T-cell (primary cell): Measurements from ENCODE around the gene SPANXB1. TPM values are rescaled to one million over a fixed set of nuclear protein-coding genes. Genes with fewer than 3 reads are reported as not detected.
"Not testable (repeated sequence)": the region's sequence is repeated elsewhere in the genome, so short reads cannot be mapped to it uniquely, and the experiment has no call there.

Source experiments
- ATAC-seq, 4 experiments: fragments of 200-7000 bp in 3 of 4; fragments of 150-1000 bp in 1 of 4; cut with Tn5 transposase; replicated peaks in 1 of 4; 1 replicate in 3 of 4; 2 replicates in 1 of 4; pipeline ENCODE4 v1.10.0; 2021; ENCODE audit warnings: moderate library complexity in 3 of 4, mild to moderate bottlenecking in 2 of 4, moderate number of reproducible peaks in 1 of 4
- CTCF ChIA-PET, 2 donors: fragments of 300-600 bp; sonication (Branson Sonifier 250); formaldehyde crosslinking; loops; one replicate each; lab custom pipeline; 2022; ENCODE audit warnings: antibody characterized with exemption in 2 of 2; lab: Charles Lee
- POLR2A ChIA-PET, 2 donors: fragments of 300-600 bp; sonication (Branson Sonifier 250); formaldehyde crosslinking; loops; one replicate each; lab custom pipeline; 2022; ENCODE audit warnings: antibody characterized with exemption in 2 of 2; lab: Charles Lee
- DNase-seq, 35 experiments: peaks; one replicate each; pipeline versions ENCODE4 v3.0.0 to v3.0.0-alpha.2; 2013 to 2023
- H3K27ac ChIP-seq: one replicate; pipeline ENCODE4 v1.5.1; 2013; ENCODE audit warnings: low read length
- H3K27me3 ChIP-seq, 2 experiments: replicated peaks in 1 of 2; 1 replicate in 1 of 2; 2 replicates in 1 of 2; pipeline versions ENCODE4 v1.6.1 to v1.7.0; 2013; ENCODE audit warnings: low read length in 1 of 2, mixed read lengths in 1 of 2; ENCODE audit not compliant: control insufficient read depth in 2 of 2, insufficient read depth in 2 of 2; ENCODE audit errors: extremely low read depth in 1 of 2
- H3K36me3 ChIP-seq, 2 donors: 1 replicate in 1 of 2; 2 replicates in 1 of 2; pipeline versions ENCODE4 v1.6.1 to v1.7.0; 2013; ENCODE audit warnings: low read length in 1 of 2; ENCODE audit not compliant: control insufficient read depth in 2 of 2, insufficient read depth in 1 of 2; ENCODE audit errors: extremely low read depth in 1 of 2
- H3K4me1 ChIP-seq, 2 experiments: 1 replicate in 1 of 2; 2 replicates in 1 of 2; pipeline versions ENCODE4 v1.6.1 to v1.7.0; 2013; ENCODE audit warnings: low read length in 2 of 2, mixed read lengths in 1 of 2; ENCODE audit not compliant: insufficient read depth in 2 of 2, control insufficient read depth in 1 of 2; ENCODE audit errors: extremely low read depth in 1 of 2
- H3K4me3 ChIP-seq, 2 donors: 1 replicate in 1 of 2; 2 replicates in 1 of 2; pipeline versions ENCODE4 v1.5.1 to v1.7.0; 2013; ENCODE audit warnings: mild to moderate bottlenecking in 2 of 2, low read length in 1 of 2, moderate library complexity in 1 of 2; ENCODE audit not compliant: control insufficient read depth in 1 of 2; ENCODE audit errors: extremely low read depth in 1 of 2
- H3K9me3 ChIP-seq: 2 replicates; pipeline ENCODE4 v1.7.0; 2013
- H3K27ac Mint-ChIP-seq, 2 donors: one replicate each; pipeline ENCODE4 v1.8.0; 2020 to 2021; ENCODE audit warnings: mild to moderate bottlenecking in 2 of 2, mixed read lengths in 2 of 2
- H3K27me3 Mint-ChIP-seq, 2 donors: one replicate each; pipeline ENCODE4 v1.8.0; 2021 to 2022; ENCODE audit warnings: mixed read lengths in 2 of 2
- H3K36me3 Mint-ChIP-seq: one replicate; pipeline ENCODE4 v1.8.0; 2021; ENCODE audit warnings: mixed read lengths
- H3K4me1 Mint-ChIP-seq, 3 donors: one replicate each; pipeline ENCODE4 v1.8.0; 2020 to 2022; ENCODE audit warnings: mixed read lengths in 3 of 3, mild to moderate bottlenecking in 1 of 3
- H3K4me3 Mint-ChIP-seq, 3 donors: one replicate each; pipeline ENCODE4 v1.8.0; 2020 to 2022; ENCODE audit warnings: mild to moderate bottlenecking in 3 of 3, mixed read lengths in 3 of 3, moderate library complexity in 3 of 3
- H3K9me3 Mint-ChIP-seq, 3 donors: one replicate each; pipeline ENCODE4 v1.8.0; 2020 to 2022; ENCODE audit warnings: mixed read lengths in 3 of 3
- WGBS: methylation state at CpG from one replicate; pipeline ENCODE4 v1.1.5; 2013; ENCODE audit warnings: missing lambda C conversion rate; ENCODE audit not compliant: insufficient coverage; 5-methylcytosine and 5-hydroxymethylcytosine counted together
- total RNA-seq, 35 experiments: library from RNA in 6 of 35; stranded (reverse) in 6 of 35; fragments of 120-200 nt in 1 of 35; gene quantifications; one replicate each; pipeline versions ENCODE4 v1.2.1 to v1.2.4 and lab custom pipeline; 2013 to 2026

SPANXB1 gene, protein sequence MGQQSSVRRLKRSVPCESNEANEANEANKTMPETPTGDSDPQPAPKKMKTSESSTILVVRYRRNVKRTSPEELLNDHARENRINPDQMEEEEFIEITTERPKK
- total RNA-seq (not detected), total RNA-seq (lab: John Stamatoyannopoulos, UW) (0 reads per million in 29 experiments)
- total RNA-seq (2013): not detected

DNA sequence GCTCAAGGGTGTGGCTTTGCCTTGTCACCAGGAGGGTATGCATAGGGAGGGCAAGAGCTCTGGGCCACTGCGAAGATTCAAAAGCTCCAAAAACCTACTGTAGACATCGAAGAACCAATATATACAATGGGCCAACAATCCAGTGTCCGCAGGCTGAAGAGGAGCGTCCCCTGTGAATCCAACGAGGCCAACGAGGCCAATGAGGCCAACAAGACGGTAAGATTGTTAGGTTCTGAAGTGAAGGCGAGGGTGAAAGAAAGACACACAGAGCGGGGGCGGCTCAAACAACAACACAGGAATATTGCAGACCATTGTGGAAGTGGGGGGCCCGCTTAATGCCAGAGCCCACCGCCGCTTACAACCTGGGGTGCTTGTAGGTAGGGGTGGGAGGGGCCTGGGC, at the start of gene SPANXB1:
SPANXB1 (plus strand) TSS at position 27 of the 400 bp plus-strand sequence; CDS start at position 127, 100 bp downstream.
- H3K36me3 Mint-ChIP-seq, H3K27ac Mint-ChIP-seq, H3K36me3 ChIP-seq, H3K27ac ChIP-seq, H3K4me3 Mint-ChIP-seq, POLR2A ChIA-PET, H3K4me3 ChIP-seq, H3K27me3 Mint-ChIP-seq, CTCF ChIA-PET, H3K27me3 ChIP-seq, ATAC-seq, H3K4me1 Mint-ChIP-seq, H3K9me3 Mint-ChIP-seq, H3K4me1 ChIP-seq, H3K9me3 ChIP-seq: not testable (repeated sequence)
- WGBS: 81% methylated on average over 3 of the region's 13 CpGs
- DNase-seq: peak in 2 of 35 experiments; percentile 1 to 4

DNA sequence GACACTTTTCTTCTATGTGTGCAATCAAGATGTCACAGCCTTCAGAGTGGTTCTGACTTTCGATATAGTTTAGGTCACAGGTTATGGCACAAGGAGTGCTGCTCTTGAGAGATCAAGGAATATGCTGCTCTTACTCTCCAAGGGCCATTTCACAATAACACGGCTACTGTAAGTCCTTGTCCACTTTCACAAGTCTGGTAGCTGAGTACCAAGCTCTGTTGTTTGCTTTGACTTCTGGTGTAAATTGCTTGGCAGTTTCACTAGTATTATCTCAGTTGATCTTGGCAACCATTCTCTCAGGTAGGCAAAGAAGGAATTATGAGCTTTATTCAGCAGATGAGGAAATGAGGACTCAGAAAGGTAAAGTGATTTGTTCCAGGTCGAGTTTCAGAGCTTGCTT, 35.4 kb upstream of the SPANXB1 start:
- Mint-ChIP-seq H3K36me3 (no peaks in the 10 kb centered on the region), H3K4me1 (no peaks in the 10 kb centered on the region), H3K4me3 (no peak overlapping the region), H3K9me3 (no peaks in the 10 kb centered on the region), H3K27ac (no peak overlapping the region), H3K27me3 (no peaks in the 10 kb centered on the region)
- DNase-seq: no peak
- no peak overlapping the region for H3K4me3 ChIP-seq
- no peak for ATAC-seq
- no peaks in the 10 kb centered on the region for H3K36me3 ChIP-seq
- ChIA-PET POLR2A (no interaction called here), CTCF (no interaction called here)
- WGBS: no CpG with 5 or more reads among the region's 3 CpGs
- no peaks in the 10 kb centered on the region for H3K27me3 ChIP-seq
- H3K4me1 ChIP-seq: no peaks in the 10 kb centered on the region
- H3K9me3 ChIP-seq: no peaks in the 10 kb centered on the region
- H3K27ac ChIP-seq: no peak overlapping the region

DNA sequence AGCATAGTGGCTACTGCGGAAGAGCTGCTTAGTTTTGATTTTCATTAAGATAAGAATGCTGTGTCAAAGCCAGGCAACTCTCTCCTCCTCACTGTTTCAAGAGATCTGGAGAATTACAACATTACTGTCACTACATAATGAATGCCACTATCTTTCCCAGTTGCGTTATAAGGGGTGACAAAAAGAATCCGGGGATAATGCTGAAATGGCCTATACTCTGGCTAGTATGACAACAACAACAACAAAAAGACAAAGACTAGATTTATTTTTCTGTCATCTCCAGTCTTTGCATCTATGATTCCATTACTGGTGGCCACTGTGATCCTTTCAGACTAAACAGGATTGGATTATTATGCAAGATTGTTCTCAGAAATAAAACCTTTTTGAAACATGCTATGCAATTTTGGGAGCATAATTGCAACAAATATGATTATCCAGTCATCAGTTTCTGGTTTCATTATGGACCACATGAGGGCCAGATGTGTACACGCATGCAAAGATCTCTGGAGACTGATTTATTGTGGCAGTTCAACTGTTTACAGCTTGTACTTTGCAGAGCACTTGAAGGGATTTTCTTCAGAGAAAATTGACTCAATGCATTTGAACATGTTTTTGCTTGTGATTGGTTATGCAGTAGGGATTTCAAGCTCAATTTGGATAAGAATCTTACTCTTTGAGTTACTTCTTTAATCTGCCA, 31.1 kb upstream of the SPANXB1 start:
- WGBS: no CpG with 5 or more reads among the region's 4 CpGs
- H3K4me1 ChIP-seq: no peaks in the 10 kb centered on the region
- Mint-ChIP-seq H3K27me3 (no peaks in the 10 kb centered on the region), H3K27ac (no peak overlapping the region), H3K9me3 (no peaks in the 10 kb centered on the region), H3K4me3 (no peak overlapping the region), H3K4me1 (no peaks in the 10 kb centered on the region), H3K36me3 (no peaks in the 10 kb centered on the region)
- DNase-seq (no peak), ATAC-seq (no peak)
- CTCF ChIA-PET: no interaction called here
- no peak overlapping the region for H3K4me3 ChIP-seq
- no peaks in the 10 kb centered on the region for H3K9me3 ChIP-seq
- POLR2A ChIA-PET: no interaction called here
- H3K27me3 ChIP-seq: no peaks in the 10 kb centered on the region
- no peaks in the 10 kb centered on the region for H3K36me3 ChIP-seq
- no peak overlapping the region for H3K27ac ChIP-seq

DNA sequence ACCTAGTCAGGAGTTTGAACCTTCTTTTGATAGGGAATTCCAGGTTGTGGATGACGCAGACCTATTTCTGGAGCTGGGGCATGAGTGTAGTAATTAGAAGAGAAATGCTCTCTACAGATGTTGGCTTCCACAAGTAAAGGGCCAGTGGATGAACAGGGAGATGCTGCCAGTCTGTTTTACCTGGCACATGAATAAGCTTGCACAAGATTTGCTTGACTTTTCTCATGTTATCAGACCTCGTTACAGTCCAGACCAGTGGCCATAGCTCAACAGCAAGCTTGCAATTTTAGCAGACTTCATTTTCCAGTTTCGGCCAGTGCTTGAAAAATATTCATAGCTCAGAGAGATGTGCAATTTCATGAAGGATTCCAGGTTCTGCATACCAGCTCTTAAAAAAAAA, 26.9 kb upstream of the SPANXB1 start:
- Mint-ChIP-seq H3K4me3 (no peak overlapping the region), H3K36me3 (no peaks in the 10 kb centered on the region), H3K9me3 (no peaks in the 10 kb centered on the region), H3K27ac (no peak overlapping the region), H3K4me1 (no peaks in the 10 kb centered on the region), H3K27me3 (no peaks in the 10 kb centered on the region)
- CTCF ChIA-PET: no interaction called here
- ATAC-seq (no peak), DNase-seq (no peak)
- POLR2A ChIA-PET: no interaction called here
- Histone ChIP-seq H3K9me3 (no peaks in the 10 kb centered on the region), H3K4me3 (no peak overlapping the region), H3K27me3 (no peaks in the 10 kb centered on the region), H3K27ac (no peak overlapping the region), H3K36me3 (no peaks in the 10 kb centered on the region), H3K4me1 (no peaks in the 10 kb centered on the region)
- WGBS: 60% methylated on average over 1 of the region's 3 CpGs

DNA sequence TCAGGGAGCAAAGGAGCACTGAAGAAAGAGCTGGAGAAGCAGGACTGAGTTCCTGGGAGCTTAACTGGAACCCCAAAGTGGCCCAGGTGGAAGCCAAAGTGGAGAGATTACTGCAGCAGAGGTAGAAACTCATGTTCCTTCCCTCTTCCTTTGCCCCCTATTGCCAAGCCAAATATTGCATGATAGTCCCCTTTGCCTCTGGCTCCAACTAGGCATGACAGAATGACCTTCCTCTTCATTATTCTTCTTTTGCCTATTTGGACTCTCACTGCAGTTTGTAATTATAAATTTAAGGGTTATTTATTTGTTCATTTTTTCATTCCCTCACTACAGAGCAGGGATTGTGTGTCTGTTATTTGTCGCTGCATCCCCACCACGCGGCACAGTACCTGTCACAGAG, 22.1 kb upstream of the SPANXB1 start:
- Histone ChIP-seq H3K36me3 (no peaks in the 10 kb centered on the region), H3K27me3 (no peaks in the 10 kb centered on the region), H3K27ac (no peak overlapping the region), H3K4me3 (no peak overlapping the region), H3K9me3 (no peaks in the 10 kb centered on the region), H3K4me1 (no peaks in the 10 kb centered on the region)
- H3K27me3 Mint-ChIP-seq: peaks cover 0 to under 1% of the 10 kb centered on the region in 2 donors
- no peak overlapping the region for H3K27ac Mint-ChIP-seq
- ATAC-seq (no peak), DNase-seq (no peak)
- ChIA-PET POLR2A (no interaction called here), CTCF (no interaction called here)
- WGBS: no CpG with 5 or more reads among the region's 3 CpGs
- no peaks in the 10 kb centered on the region for H3K4me1 Mint-ChIP-seq
- no peaks in the 10 kb centered on the region for H3K9me3 Mint-ChIP-seq
- no peak overlapping the region for H3K4me3 Mint-ChIP-seq
- H3K36me3 Mint-ChIP-seq: no peaks in the 10 kb centered on the region

DNA sequence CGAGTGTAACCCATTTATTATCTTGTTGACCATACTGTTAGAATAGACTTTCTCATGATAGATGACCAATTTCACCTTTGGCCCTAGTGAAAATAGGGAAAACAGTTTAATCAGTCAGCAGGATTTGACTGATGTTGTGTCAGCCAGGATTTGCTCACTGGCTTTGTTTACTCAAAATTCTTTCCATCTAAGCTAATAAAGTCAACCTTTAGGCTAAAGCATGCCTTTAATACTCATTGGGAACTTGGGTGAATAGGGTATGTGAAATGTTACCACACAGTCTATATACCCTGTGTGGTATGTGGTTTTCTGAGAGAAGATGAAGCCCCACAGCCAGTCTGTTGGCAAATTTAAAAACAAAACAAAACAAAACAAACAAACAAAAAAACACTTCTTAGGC, 18.7 kb upstream of the SPANXB1 start:
- H3K27me3 Mint-ChIP-seq: peaks cover 0 to 9% of the 10 kb centered on the region in 2 donors
- no peak overlapping the region for H3K27ac ChIP-seq
- H3K4me1 ChIP-seq: no peaks in the 10 kb centered on the region
- no peak overlapping the region for H3K27ac Mint-ChIP-seq
- CTCF ChIA-PET: no interaction called here
- no peaks in the 10 kb centered on the region for H3K36me3 ChIP-seq
- WGBS: no CpG with 5 or more reads among the region's 1 CpG
- no peak overlapping the region for H3K4me3 Mint-ChIP-seq
- H3K9me3 Mint-ChIP-seq: peaks cover 0 to 3% (median 0%) of the 10 kb centered on the region in 3 donors
- no peaks in the 10 kb centered on the region for H3K9me3 ChIP-seq
- ATAC-seq (no peak), DNase-seq (no peak)
- H3K4me3 ChIP-seq: no peak overlapping the region
- H3K27me3 ChIP-seq: no peaks in the 10 kb centered on the region
- POLR2A ChIA-PET: no interaction called here
- no peaks in the 10 kb centered on the region for H3K4me1 Mint-ChIP-seq
- no peaks in the 10 kb centered on the region for H3K36me3 Mint-ChIP-seq
